HG03342 (cell line): Measurements from ENCODE around the gene GSTO2.
A peak's percentile ranks its signal among the peaks of the same experiment; 100 is the strongest.

Experiments
- ATAC-seq: cut with Tn5 transposase; IDR thresholded peaks from one replicate; pipeline ENCODE4 v1.9.1; 2021; ENCODE audit warnings: mild to moderate bottlenecking, moderate library complexity; ENCODE audit not compliant: unreplicated experiment

The GSTO2 gene

DNA sequence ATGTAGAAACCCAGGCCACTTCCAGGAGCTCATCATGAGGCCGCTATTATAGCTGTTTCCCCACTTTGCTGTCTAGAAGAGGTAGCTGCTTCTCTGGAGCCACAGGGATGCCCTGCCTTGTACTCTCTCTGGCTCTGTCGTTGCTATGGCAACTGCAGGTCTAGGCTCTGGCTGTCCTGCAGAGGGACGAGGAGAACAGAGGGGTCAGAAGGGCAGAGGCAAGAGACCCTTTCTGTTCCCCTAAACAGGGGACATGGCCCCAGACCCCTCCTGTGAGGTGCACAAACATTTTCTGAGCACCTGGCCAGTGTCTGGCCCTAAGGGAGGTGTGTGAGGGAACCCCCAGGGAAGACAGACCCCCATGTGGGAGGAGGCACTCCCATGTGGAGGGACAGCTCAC, 37.9 kb downstream of the GSTO2 start:
- ATAC-seq: no peak

DNA sequence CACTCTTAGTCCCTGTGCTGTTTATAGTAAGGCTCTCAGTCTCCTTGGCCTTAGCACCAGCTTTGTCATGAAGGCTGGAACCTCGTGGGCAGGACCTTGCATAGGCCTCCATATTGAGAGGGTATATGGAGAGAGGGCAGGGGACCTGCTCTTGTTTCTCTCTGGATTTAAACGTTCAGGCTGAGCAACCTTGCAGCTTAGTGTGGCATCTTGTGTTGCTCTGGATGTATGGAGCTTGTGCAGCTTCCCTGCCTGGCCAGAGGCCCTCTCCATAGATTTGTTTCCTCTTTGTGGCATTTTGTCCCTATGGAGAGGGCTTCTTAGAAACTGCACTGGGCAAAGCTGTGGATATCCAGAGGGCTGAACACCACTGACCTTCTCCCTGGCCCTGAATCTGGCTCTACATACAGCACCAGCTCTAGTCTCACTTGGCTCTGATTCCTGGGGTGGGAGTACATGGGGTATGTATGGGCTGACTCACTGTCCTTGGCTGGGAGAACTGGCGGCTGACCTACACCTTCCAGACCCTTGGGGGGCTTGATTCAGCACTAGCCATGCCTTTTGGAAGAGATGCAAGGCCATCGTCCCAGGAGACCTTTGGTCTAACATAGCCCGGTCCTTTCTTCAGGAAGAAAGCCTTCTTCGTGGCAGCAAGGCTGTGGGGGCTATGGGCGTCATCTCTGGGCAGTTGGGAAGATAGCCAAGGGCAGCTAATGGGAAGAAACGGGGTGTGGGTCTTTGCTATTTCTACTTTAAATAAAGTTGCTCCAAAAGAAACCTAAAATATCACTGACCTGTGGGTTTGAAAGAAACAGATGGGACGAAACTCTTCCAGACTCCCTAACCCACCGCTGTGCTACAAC, 38.8 kb downstream of the GSTO2 start:
- no peak for ATAC-seq

- ATAC-seq: peak; percentile 76
Observed at GRCh38 chr10:104308439-104308903, 39.5 kb downstream of the GSTO2 start.

GRCh38 chr10:104309980-104310978, 41.3 kb downstream of the GSTO2 start:
- ATAC-seq: no peak

DNA sequence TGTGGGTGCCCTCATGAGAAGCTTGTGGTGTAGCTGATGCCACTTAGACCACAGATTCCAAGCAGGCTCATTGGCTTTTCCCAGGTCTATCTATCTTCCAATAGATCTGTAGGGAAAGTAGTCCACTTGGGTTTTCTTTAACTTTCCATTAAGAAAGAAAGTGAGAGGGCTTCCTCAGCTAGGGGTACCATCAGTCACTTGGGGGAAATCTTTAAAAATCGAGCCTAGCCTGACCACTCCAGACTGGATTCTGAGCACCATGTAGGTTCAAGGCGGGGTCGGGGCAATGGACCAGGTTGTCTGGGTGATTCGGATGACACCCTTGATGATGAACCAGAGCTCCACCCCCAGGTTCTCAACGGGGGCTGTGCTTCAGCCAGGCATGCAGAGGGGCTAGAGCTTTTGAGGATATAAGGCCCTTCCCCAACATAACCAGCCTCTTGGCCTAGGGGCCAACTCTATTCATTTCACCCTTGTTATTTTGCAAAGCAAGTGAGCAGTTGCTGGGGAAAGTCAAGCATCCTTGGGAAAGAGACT, 42.3 kb downstream of the GSTO2 start:
- no peak for ATAC-seq

DNA sequence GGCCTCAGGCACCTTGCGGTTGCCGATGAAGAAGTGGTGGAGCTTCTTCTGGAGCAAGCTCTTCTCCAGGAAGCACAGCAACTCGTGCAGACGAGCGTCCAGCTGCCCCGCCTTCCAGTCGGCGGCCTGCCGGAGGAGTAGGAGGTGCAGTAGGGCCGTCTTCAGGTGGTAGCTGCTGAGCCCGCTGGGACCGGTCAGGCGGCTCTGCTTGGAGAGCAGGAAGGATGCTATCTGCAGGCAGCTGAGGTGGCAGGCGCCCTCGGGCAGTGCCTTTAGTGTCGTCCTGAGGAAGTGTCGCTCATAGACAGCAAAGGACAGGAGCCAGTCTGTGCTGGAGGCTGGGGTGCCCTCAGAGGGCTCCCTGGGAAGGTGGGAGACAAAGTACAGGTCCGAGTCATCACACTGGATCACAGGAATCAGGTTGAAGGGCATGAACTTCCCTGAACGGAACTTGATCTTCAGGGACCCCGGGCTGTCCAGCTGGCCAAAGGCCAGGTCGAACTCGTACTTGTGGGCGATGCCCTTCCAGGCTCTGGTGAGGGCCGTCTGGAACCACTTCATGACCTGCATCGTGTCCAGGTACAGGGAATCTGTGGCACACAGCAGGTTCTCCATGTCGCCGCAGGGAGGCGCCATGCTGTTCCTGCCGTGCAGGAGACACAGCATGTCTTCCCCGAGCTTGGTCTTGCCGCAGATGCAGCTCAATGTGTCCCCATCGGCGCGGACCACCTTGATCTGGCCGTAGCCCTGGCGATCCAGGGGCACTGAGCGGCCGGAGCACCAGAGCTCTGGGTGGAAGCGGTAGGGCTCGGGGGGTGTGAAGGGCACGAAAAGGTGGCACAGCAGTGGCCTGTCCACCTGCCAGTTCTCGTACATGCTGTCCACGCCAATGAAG, 45.9 kb downstream of the GSTO2 start:
- no peak for ATAC-seq

DNA sequence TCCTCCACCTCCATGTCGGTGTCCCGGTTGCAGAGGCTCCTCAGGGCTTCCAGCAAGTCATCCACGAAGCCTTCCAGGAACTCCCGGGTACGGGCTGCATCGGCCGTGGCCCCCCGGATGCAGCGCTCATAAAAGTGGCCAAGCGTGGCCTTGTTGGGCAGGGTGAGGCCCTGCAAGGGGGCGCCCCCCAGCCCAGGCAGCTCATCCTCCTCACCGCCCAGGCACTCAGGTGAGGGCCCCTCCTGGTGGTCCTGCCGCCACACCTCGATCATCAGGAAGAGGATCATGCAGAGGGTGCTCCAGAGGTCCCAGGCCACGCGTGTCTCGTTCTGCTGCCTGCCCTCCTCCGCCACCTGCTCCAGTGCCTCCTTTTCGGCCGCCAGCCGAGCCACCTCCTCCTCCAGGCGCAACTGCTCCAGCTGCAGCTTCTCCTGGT, 46.5 kb downstream of the GSTO2 start:
- no peak for ATAC-seq

DNA sequence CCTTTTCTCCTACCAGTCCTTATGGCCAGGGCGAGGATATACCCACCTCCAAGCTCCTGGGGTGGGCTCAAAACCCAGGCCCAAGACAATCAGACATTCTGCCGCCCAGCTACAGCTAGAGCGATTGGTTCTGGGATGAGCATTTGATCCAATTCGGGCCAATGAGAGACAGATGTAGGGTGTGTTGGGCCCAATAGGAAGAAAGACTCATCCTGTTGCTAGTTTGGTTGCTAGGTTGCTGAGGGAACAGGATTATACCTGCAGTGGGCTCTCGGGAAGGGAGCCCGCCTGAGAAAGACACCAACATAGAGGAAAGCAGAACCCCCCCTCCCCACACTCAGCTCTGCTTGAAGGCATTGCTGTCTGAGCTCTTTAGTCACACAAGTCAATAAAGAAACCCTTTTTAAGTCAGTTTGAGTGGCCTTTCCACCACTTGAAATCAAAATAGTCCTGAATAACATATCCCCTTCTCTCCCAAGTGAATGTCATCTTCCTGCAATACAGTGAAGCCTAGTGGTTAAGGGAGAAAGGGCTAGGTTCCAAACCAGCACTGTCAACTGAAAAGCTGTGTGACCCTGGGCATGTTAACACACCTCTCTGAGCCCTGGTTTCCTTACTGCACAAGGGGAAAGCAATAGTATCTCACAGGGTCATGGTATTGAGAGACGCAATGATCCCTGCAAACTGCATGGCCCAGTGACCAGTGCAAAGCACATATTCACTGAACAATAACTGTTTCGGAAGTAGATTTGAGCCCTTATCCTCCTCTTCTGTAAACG, 47.5 kb downstream of the GSTO2 start:
- ATAC-seq: no peak

DNA sequence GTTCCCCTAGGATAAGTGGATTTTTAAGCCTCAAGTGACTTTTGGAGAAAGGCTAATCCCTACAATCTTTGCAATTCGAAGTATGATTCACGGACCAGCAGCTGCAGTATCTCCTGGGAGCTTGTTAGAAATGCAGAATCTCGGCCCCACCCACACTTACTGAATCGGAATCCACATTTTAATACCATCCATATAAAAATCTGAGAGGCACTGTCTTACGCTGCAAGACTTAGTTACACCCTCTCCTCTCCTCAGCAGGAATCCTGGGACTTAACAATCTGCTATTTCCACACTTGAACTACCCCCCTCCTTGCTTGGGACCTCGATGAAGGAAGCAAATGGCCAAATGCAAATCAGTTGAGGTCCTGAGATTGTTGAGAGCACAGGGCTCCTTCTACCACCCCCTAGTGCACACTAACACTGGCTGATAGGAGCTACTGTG, 48.3 kb downstream of the GSTO2 start:
- ATAC-seq: no peak

DNA sequence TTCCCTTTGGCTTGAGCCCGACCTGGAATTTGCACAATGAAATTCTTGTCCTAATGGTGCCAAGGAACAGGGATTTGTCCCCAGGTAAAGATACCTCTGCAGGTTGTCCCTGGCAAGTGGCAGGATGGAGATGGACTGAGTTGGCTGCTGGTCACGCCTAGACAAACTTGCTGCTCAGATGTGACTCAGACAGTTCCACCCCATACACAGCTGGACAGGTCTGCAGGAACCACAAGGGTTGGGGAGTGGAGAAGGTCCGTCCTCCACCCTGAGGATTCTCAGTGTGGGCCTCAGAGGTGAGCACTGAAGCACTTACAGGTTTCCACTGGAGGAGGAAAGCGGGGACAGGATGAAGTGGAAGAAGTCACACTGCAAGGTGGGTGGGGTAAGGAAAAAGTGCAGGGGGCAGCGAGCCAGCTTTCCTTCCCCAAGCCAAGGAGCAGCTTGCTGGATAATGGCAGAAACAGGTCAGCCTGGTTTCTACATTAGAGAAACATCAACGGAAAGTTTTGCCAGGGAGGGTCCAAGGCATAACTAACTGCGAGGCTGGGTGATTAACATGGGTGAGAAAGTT, 48.8 kb downstream of the GSTO2 start:
- no peak for ATAC-seq

DNA sequence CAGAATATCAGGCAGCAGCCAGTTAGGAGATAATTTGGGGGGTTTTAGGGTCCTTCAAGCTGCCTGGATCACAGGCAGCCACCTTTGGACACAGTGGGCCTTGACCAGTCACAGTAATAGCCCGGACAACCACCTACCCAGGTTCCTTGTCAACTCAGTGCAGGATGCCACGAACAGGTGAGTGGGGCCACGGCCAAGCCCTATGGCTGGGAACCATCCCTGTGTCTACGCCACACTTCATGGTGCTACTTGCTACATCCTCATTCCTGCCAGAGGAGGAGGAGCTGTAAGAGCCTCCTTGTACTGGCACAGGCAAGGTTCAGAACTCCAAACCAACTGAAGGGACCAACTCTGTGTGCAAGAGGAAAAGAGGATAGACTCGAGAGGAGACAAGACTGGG, 49.3 kb downstream of the GSTO2 start:
- ATAC-seq: no peak

- ATAC-seq: no peak
Observed at GRCh38 chr10:104318810-104319741, 50.1 kb downstream of the GSTO2 start.

GRCh38 chr10:104321226-104321625, 52.2 kb downstream of the GSTO2 start:
- ATAC-seq: no peak

DNA sequence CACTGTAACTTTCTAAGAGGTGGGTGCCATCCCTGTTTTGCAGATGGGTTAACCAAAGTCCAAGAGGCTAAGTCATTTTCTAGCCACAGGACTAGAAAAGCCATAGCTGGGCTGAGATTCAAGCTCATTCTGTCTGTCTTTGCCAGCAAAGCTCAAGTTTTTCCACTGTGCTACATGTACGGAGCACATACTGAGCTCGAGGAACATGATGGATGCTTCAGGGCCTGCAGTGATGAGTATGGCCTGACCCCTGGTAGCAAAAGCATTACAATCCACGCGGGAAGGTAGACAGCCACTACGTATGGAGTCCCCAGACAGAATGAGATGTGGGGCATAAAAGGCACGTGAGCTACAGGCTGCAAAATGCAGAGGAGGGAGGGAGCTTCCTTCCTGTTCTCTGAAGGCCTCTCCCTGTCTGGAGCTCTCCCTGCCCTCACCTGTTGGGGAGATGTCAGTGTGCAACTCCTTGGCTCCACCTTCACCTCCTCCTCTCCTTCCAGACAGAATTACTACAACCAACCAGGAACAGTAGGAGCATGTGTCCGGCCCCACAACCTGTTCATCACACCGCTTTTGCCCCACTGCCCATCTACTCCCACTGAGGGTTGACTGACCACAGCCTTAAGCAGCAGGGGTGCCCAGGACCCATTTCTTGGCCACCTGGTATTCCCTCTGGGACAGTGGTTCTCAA, 52.9 kb downstream of the GSTO2 start:
- no peak for ATAC-seq

DNA sequence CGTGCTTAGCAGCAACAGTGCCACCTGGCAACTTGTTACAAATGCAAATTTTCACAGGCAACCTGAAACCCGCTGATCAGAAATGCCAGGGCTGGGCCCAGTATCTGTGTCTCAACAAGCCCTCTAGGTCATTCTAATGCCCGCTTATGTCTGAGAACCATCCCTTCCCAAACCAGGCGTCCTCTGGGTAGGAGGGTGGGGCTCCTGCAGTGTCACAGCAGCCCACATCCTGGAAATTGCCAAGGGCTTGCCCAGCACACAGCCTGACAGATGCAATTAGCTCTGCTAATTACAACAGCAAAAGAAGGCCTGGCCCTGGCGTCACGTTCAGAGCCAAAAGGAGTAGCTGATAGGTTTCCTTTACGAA, 53.4 kb downstream of the GSTO2 start:
- ATAC-seq: no peak

DNA sequence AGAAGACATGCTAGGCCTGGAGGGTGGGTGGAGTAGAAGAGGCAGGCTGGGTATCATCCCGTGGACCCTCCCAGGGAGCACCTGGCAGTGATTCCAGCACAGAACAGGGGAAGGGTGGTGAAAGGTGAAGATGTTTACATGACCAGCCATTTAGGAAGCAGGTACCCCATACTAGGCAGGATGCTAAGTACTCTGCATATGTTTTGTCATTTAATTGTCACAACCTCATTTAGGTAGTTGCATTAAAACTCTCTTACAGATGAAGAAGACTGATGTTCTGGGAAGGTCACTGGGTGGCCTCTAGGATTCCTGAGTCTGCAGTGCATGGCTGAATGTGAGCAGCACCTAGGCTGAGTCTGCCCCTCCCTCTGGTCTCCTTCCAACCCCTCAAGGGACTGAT, 54.1 kb downstream of the GSTO2 start:
- no peak for ATAC-seq

- ATAC-seq: no peak
Observed at GRCh38 chr10:104323760-104324201, 54.8 kb downstream of the GSTO2 start.
